Stimulated activated CD4-positive, alpha-beta T cell treated with anti-CD3 and anti-CD28 coated beads, Interleukin-4, amount 100 ng/mL, for 4 hours (primary cell): Measurements from ENCODE around the gene NUP93.
"Not testable (repeated sequence)": the region's sequence is repeated elsewhere in the genome, so short reads cannot be mapped to it uniquely, and the experiment has no call there.

Experiments
- DNase-seq, 2 experiments: peaks; one replicate each; pipeline ENCODE4 v3.0.0-alpha.2; 2020

Gene NUP93

DNA sequence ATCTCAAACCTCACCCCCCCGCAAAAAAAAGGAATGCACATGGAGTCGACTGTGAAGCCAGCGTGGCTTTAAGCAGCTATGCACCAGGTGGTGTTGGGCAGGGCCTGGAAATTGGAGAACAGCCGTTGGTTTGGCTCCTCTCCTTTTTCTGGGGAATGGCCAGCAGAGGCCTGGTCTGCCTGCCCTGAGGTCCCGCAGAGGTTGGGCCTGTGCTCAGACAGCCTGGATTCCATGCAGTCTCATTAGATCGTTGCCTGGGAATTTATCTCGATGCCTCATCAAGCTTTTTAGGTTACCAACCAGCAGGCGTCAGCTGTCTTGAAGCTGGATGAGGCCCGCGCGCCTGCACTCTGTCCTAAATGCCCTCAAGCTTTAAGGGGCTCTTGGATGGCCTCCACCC, 144.9 kb downstream of the NUP93 start:
- DNase-seq, result no peak

DNA sequence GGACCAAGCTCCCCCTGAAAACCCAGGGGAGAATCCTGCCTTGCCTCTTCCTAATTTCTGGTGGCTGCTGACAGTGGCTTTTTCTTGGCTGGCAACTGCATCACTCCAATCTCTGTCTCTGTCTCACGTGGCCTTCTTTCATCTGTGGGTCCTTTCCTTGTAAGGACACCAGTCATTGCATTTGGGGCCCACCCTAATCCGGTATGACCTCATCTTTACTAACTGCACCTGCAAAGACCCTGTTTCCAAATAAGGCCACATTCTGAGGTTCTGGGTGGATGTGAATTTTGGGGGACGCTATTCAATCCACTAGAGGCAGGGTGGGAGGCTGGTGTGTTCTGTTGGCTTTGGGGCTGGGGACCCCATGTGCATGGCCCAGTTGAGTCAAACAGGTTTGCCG, 146.1 kb downstream of the NUP93 start:
- DNase-seq, result no peak

DNA sequence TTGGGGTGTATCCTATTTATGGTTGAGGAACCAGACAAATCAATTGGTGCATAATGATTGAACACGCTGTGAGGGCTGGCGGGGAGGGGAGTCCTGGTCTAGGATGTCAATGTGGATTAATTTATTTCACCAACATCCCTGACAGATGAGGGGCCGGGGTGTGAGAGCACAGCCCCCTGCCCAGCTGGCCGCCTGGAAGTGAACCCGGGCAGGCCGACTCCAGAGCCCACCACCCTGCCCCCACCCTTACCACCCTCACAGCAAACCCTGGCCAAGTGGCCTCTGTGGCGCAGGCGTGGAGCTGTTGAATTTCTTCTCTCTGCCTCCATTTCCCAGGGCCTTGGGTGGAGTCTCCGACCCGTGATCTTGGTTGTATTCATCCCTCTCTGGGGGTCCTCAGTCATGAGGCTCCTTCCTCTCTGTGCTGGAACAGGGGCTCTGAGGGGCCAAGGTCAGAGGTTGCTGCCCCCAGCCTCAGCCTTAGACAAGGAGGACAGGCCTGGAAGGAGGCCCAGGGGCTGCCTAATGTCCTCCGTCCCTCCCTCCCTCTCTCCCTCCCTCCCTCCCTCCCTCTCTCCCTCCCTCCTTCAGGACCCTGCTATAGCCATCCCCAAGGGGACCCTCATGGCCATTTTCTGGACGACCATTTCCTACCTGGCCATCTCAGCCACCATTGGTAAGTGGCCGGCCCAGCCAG, 147.7 kb downstream of the NUP93 start:
- no peak for DNase-seq

DNA sequence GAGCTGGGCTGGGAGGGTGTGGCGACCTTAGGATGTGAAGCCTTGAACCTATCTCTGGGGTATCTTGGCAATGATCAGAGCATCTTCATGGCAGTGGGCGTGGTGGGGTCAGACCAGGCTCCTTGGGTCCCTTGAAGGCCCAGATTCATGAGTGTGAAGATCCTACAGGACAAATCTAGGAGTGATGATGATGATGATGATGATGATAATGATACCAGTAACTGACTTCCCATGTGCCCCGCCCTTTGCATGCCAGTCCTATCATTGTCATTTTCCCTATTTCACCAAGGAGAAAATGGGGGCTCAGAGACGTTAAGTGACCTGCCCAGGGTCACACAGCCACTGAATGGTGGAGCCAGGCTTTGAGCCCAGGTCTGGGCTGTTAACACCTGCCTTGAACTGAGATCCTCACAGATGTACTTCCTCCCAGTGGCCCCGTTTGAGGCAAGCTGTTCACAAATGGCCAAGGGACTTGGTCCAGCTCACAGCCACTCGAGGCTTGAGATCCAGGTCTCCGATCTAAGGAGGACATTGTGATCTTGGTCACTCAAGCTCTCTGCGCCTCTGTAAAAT, 148.4 kb downstream of the NUP93 start:
- no peak for DNase-seq

DNA sequence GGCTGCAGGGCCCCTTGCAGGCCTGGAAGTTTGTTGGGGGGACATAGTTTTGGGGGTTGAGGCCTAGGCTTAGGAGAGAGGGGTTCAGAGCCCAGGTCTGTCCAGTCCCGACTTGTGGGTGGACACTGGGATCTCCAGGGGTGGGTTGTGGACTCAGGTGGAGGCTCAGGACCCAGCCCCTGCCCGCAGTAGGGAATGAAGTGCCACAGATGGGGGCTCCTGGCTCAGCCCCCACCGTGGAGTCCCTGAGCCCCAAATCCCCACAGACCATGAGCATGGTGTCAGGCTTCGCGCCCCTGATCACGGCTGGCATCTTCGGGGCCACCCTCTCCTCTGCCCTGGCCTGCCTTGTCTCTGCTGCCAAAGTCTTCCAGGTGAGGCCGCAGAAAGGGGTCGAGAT, 149.3 kb downstream of the NUP93 start:
- no peak for DNase-seq

DNA sequence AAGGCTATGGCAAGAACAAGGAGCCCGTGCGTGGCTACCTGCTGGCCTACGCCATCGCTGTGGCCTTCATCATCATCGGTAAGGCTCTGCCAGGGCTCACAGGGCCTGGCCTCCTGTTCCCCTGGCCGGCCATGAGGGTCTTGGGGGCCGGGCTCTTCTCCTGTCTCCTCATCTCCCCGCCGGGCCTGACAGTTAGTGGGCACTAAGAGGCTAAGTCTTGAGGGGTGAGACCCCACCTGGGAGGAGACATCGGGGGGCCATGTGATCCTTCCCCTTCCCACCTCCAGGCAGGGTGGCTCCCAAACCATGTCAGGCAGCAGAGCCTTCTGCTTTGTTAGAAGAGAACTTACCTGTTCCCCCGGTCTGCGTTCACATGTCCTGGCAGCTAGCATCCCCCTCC, 150.2 kb downstream of the NUP93 start:
- no peak for DNase-seq

DNA sequence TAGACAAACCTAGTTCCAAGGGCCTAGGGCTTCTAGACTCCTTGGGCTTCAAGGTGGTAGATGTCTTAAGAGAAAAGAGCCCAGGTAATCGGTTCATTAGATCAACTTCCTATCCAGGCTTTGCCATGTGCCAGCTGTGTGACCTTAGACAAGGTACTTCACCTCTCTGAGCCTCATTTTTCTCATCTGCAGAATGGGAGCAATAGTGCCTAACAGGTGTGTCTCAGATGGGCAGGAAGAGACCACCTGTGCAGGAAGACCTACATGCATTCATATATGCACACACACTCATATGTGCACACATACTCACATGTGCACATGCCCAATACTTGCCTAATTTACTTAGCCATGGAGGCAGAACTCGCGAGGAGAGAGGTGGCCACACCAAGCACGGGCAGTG, 150.8 kb downstream of the NUP93 start:
- no peak for DNase-seq

DNA sequence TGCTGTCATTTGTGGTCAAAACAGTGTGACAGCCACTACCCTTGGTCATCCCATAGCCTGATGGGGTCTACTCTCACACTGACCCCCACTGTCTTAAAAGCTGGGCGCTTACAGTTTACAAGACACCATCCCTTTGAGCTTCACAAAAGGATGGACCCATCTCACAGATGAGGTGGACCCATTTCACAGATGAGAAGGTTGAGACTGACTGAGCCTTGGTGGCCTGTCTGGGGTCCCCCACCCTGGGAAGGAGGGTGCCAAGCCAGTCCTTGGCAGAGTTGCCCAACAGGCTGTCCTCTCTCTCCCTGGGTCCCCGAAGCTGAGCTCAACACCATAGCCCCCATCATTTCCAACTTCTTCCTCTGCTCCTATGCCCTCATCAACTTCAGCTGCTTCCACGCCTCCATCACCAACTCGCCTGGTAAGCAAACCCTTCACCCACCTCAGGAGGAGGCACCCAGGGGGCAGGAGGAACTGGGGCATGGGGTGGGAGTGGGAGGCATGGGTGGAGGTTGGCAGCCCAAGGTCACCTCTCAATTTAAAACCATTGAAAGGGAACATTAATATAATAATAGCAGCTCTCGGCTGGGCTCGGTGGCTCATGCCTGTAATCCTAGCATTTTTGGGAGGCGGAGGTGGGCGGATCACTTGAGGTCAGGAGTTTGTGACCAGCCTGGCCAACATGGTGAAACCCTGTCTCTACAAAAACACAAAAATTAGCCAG, 152.3 kb downstream of the NUP93 start:
- DNase-seq, result no peak

DNA sequence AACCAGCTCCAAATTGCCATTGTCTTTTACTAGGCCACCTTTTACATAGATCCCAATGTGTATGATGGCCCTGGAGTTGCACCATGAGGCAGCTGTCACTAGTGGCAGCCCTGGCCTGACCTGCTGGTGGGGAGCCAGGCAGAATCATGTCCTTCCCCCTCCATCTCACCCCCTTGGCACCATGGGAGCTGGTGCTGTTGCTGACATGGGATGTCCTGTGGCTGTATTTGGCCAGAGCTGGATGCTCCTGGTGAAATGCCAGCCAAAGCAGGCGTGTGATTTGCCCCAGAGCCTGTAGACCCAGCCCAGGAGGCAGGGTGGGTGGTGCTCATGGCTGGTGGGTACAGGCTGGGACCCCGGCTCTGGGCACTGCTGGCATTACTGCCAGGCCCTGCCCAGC, 153.7 kb downstream of the NUP93 start:
- DNase-seq, result no peak

DNA sequence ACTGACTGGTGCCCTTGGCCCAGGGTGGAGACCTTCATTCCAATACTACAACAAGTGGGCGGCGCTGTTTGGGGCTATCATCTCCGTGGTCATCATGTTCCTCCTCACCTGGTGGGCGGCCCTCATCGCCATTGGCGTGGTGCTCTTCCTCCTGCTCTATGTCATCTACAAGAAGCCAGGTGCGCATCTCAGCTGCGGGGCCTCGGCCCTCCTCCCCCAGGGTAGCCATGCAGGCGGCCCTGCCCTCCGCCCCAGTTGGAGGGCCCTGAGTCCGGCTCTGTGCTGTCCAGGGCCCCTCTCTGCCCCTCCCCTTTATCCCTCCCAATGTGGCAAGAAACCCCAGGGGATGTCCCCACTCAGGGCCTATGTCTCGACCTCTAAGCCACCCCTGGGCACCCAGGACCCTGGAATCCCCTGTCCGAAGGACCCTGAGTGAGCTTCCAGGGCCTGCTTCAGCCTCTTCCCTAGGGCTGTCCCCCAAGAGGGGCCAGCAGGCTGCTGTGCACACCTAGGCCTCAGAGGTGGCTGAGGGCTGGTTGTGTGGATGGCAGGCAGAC, 154.2 kb downstream of the NUP93 start:
- DNase-seq, result no peak

DNA sequence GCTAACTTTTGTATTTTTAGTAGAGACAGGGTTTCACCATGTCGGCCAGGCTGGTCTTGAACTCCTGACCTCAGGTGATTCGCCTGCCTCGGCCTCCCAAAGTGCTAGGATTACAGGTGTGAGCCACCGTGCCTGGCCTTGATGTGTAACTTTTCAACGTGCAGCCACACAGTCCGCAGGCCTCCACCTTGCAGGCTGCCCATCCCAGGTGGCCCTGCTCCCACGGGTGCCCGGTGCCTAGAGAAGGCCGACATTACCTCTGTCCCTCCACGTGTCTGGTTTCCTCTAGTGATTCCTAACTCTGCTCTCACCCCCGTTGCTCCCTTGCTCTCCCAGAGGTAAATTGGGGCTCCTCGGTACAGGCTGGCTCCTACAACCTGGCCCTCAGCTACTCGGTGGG, 155.0 kb downstream of the NUP93 start:
- DNase-seq, result not testable (repeated sequence)

DNA sequence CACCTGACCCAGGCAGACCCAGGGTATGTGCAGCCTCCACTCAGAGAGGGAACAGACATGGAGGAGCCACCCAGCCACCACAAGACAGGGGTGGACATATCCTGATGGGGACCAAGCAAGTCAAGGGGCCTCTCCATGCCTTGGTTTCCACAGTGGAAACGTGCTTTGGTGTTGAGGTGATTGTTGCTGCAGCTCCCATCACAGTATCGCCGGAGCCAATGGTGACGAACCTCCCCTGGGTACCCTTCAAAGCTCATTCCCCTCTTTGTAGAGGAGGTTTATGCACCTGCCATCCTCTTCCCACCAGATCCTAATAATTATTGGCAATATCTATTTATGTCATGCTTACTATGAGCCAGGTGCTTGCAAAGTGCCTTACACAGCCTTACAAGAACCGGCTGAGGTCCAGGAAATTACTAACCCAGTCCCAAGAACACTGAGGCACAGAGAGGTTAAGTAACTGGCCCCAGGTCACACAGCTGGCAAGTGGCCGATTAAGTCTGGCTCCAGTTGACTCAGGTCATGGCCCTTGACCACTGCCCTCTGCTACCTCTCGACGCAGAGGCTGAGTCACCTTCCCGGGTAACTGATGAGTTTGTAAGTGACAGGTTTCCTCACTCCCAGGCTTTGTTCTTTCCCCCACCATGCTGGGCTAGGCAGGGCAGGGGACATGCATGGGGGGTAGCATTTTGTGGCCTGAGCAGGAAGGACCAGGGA, 155.7 kb downstream of the NUP93 start:
- no peak for DNase-seq

DNA sequence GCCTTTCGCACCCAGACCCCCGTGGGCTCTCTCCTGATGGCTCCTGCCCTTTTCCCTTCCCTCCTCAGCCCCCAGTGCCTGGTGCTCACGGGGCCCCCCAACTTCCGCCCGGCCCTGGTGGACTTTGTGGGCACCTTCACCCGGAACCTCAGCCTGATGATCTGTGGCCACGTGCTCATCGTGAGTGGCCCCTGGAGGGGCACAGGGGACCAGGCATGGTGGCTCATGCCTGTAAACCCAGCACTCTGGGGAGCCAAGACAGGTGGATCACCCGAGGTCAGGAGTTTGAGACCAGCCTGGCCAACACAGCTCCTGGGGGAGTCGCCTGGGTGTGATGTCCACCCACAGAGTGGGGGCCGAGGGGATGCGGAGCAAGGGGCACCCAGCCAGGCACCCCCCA, 156.4 kb downstream of the NUP93 start:
- DNase-seq, result no peak

DNA sequence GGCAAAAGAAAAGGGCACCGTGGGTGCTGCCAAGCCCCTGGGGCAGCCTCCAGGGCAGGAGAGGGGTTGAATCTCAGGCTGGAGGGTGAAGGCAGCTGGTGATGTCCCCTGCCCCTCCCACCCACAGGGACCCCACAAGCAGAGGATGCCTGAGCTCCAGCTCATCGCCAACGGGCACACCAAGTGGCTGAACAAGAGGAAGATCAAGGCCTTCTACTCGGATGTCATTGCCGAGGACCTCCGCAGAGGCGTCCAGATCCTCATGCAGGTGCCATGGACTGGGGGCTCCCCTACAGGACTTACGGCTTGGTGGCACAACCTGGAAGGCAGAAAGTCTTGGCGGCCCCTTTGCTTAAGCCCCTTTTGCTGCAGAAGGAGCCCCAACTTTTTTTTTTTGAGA, 156.9 kb downstream of the NUP93 start:
- no peak for DNase-seq

DNA sequence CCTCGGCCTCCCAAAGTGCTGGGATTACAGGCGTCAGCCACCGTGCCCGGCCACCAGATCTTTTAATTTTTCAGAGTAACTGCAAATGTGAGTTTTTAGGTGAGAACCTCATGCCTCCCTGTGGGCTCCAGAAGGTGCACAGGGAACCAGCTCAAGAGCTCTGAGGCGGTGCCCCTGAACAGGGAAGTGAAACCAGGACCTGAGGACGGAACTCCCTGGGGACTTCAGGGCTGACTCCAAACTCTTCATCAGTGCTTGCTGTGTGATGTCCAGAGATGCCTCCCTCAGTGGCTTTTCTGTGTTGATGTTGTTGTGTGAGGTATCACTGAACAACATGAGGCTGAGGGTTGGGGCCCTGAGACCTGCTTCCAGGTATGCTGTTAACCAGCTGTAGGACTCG, 158.9 kb downstream of the NUP93 start:
- no peak for DNase-seq

DNA sequence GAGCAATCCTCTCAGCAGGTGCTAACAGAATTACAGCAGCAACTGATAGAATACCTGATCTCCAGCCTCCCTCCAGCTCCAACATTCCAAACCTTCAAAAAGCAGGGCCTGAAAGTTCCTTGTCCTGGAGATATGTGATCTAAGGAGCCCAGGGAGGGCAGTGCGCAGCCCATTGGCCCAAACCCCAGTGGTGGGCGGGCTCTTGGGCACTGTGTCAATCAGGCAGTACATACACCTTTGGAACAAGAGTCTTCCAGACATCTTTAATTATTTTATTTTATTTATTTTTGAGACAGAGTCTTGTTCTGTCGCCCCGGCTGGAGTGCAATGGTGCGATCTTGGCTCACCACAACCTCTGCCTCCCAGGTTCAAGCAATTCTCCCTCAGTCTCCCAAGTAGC, 159.3 kb downstream of the NUP93 start:
- DNase-seq, result no peak

DNA sequence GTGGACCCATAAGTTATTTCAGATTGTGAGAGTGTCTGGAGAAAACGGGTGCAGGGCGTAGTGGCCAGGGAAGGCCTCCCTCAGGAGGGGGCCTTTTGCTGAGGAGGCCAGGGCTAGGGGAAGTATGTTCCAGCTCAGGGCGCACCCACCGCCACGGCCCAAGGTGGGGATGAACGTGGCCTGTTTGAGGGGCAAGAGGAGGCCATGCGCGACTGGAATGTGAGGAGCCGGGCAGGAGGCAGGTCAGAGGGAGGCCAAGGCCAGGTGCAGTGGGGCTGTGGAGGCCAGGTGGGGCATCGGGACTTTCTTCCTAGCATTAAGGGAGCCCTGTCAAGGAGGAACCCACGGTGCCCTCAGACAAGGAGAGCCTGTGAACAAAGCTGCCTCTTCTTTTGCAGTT, 161.8 kb downstream of the NUP93 start:
- DNase-seq, result no peak

DNA sequence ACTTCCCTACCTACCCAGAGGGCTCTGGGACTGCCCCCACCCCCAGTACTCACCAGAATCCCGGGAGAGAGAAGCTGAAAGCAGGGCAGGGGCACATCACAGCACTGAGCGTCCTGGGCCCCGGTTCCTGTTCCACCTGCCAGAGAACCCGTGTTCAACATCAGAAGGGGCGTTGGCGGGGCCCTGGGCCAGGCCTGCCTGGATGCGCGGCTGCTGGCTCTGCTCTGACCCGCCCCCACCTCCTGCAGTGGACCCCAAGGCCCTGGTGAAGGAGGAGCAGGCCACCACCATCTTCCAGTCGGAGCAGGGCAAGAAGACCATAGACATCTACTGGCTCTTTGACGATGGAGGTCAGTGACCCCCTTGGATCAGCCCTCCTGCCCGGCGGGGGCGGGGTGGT, 162.8 kb downstream of the NUP93 start:
- DNase-seq, result no peak

DNA sequence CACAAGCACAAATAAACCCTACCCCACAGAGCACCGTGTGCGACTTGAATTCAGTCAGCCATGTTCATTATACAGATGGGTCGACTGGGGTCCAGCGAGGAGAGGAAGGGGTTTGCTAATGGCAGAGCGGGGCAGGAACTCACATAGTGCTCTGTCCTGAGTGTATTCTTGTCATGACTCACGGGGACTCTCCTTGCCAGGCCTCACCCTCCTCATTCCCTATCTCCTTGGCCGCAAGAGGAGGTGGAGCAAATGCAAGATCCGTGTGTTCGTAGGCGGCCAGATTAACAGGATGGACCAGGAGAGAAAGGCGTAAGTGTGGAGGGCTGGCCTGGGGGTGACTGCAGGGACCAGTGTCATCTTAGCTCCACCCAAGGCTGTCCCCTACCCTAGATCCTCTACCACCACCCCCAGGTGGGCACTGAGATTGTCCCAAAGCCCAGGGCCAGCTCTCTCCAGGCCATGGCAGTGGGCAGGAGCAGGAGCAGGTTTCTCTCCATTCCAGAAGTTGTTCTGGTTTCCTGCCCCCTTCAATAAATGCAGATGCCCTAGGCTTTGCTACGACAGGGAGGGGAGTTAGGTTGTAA, 164.5 kb downstream of the NUP93 start:
- DNase-seq, result no peak

DNA sequence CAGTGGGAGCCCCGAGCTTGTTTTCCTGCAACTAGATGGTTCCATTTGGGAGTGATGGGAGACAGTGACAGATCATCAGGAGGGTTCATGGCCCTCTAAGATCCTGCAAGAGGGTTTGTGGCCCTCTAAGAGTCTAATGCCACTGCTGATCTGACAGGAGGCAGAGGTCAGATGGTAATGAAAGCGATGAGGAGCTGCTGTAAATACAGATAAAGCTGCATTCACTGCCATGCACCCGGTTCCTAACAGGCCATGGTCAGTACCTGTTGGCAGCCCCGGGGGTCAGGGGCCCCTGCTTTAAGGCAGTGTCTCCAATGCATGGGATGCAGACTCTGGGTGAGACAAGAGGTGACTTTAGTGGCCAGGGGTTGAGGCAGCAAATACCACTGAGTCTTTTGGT, 165.9 kb downstream of the NUP93 start:
- DNase-seq, result no peak

DNA sequence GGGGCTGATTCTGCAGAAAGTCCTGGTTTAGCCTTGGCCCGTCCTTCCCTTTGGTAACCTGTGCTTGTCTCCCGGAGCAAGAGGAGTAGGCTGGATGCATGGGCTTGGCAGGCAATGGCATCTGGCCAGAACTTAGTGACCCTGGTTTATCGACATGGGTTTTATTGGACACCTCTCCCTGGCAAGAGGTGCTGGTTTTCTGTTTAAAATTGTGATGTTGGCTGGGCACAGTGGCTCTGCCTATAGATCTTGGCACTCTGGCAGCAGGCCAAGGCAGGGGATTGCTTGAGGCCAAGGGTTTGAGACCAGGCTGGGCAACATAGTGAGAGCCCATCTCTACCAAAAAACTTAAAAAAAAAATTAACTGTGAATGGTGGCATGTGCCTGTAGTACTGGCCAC, 166.3 kb downstream of the NUP93 start:
- no peak for DNase-seq

DNA sequence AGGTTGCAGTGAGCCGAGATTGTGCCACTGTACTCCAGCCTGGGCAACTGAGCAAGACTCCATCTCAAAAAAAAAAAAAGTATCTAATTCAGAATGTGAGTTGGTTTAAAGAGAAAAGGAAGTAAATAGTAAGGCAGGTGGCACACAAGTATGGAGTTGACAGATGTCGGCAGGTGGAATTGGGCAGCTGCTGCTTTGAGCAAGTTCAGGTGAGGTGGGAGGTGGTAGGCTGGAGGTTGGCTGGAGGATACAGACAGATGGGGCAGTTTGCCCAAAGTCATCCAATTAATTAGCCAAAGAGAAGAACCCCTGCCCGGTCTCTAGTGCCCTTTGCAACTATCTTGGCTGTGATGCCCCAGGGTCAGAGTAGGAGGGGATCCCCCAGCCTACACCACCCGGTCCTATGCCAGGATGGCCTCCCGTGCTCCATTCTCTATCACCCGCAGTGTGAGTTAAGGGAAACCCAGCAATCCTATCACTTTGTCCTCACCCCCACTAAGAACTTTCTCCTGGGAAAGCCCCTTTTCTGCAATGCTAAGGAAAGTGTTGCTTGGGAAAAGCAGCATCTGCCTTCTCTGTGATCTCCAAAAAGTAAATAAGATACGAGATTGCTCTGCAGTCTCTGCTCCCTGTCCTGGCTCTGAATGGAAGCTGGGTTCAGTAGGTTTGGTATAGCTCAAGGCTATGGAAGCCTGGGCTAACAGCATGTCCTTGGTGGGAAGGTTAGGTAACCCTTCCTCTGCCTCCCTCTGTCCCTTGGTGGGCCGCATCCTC, 167.3 kb downstream of the NUP93 start:
- no peak for DNase-seq
